A549 (cell line): Measurements from ENCODE around the gene GRK1. TPM values are rescaled to one million over a fixed set of nuclear protein-coding genes. Genes with fewer than 3 reads are reported as not detected.

Source experiments
- ATAC-seq, 2 experiments: fragments of 200-7000 bp in 1 of 2; fragments of >200 bp in 1 of 2; cut with Nextera tagmentation in 1 of 2; cut with Tn5 transposase in 1 of 2; 3 replicates each; pipeline versions ENCODE4 v1.8.0 to v1.9.1; 2018 to 2020; ENCODE audit warnings: mild to moderate bottlenecking in 1 of 2, moderate library complexity in 1 of 2
- CTCF ChIA-PET: fragments of 300-600 bp; sonication (Branson Sonifier 250); formaldehyde crosslinking; extraction: SDS; loops from one replicate; lab custom pipeline; 2021; ENCODE audit warnings: antibody characterized with exemption, inconsistent platforms; lab: Yijun Ruan, JAX
- POLR2A ChIA-PET: fragments of 350-600 bp; formaldehyde crosslinking; extraction: SDS; loops from one replicate; lab custom pipeline; 2021; ENCODE audit warnings: antibody characterized with exemption, inconsistent platforms; lab: Yijun Ruan, JAX
- DNase-seq, 2 experiments: peaks; one replicate each; pipeline versions ENCODE4 v3.0.0 to v3.0.0-alpha.2; 2011 to 2016; ENCODE audit warnings: low read depth in 1 of 2, low spot score in 1 of 2
- FAIRE-seq: peaks from 2 replicates; lab custom pipeline; 2011; peaks lifted over from hg19 to GRCh38; lab: Jason Lieb, UNC
- H3K27ac ChIP-seq, 2 experiments: fragments of >200 bp; sonication (Bioruptor Twin); formaldehyde crosslinking; 3 replicates each; pipeline ENCODE4 v1.5.1; 2016 to 2017
- H3K4me1 ChIP-seq: fragments of >200 bp; sonication (Bioruptor Twin); formaldehyde crosslinking; 3 replicates; pipeline ENCODE4 v1.6.1; 2016
- H3K4me2 ChIP-seq: fragments of >200 bp; sonication (Bioruptor Twin); formaldehyde crosslinking; 3 replicates; pipeline ENCODE4 v1.6.1; 2016
- H3K4me3 ChIP-seq: fragments of >200 bp; sonication (Bioruptor Twin); formaldehyde crosslinking; 3 replicates; pipeline ENCODE4 v1.5.1; 2016
- H3K9me3 ChIP-seq: fragments of >200 bp; sonication (Bioruptor Twin); formaldehyde crosslinking; 3 replicates; pipeline ENCODE4 v1.6.1; 2016
- CBX8 ChIP-seq: fragments of 200-600 bp; sonication (generic); IDR thresholded peaks from 2 replicates; pipeline ENCODE4 v1.6.1; 2016
- EHF ChIP-seq: fragments of 250-450 bp; sonication (Bioruptor Pico); IDR thresholded peaks from 2 replicates; pipeline ENCODE4 v1.5.0; 2020; ENCODE audit warnings: mild to moderate bottlenecking
- EP300 ChIP-seq, 2 experiments: fragments of >200 bp; sonication (Bioruptor Twin); formaldehyde crosslinking; IDR thresholded peaks; 2 replicates in 1 of 2; 3 replicates in 1 of 2; pipeline ENCODE4 v1.6.1; 2016 to 2017
- ESRRA ChIP-seq: fragments of 150-350 bp; IDR thresholded peaks from 2 replicates; pipeline ENCODE4 v1.6.1; 2014; ENCODE audit warnings: mild to moderate bottlenecking, low read length, borderline replicate concordance
- FOXS1 ChIP-seq: fragments of 250-450 bp; sonication (Bioruptor Pico); IDR thresholded peaks from 2 replicates; pipeline ENCODE4 v1.5.0; 2020; ENCODE audit warnings: mild to moderate bottlenecking, moderate library complexity
- HDAC2 ChIP-seq: fragments of 200-600 bp; sonication (generic); IDR thresholded peaks from 2 replicates; pipeline ENCODE4 v1.6.1; 2016
- HEYL ChIP-seq: fragments of 250-450 bp; sonication (Bioruptor Pico); IDR thresholded peaks from 2 replicates; pipeline ENCODE4 v1.8.0; 2021; ENCODE audit warnings: mild to moderate bottlenecking, moderate library complexity
- HOXA7 ChIP-seq: fragments of 250-450 bp; sonication (Bioruptor Pico); IDR thresholded peaks from 2 replicates; pipeline ENCODE4 v1.5.0; 2020; ENCODE audit warnings: mild to moderate bottlenecking, moderate library complexity
- JUN ChIP-seq, 2 experiments: fragments of >200 bp; sonication (Bioruptor Twin); formaldehyde crosslinking; IDR thresholded peaks; 2 replicates in 1 of 2; 3 replicates in 1 of 2; pipeline ENCODE4 v1.6.1; 2016 to 2017
- KDM1A ChIP-seq: fragments of 200-600 bp; sonication (generic); IDR thresholded peaks from 2 replicates; pipeline ENCODE4 v1.6.1; 2016; ENCODE audit warnings: low read depth, mild to moderate bottlenecking
- KDM5A ChIP-seq: fragments of 200-600 bp; sonication (generic); IDR thresholded peaks from 2 replicates; pipeline ENCODE4 v1.6.1; 2016; ENCODE audit warnings: antibody characterized with exemption, mild to moderate bottlenecking
- NFE2L2 ChIP-seq: fragments of 150-350 bp; conservative IDR thresholded peaks from 2 replicates; pipeline ENCODE4 v1.6.1; 2014; ENCODE audit warnings: low read length
- NPAS2 ChIP-seq: fragments of 250-450 bp; sonication (Bioruptor Pico); IDR thresholded peaks from 2 replicates; pipeline ENCODE4 v1.8.0; 2022; ENCODE audit warnings: mild to moderate bottlenecking, moderate library complexity, borderline replicate concordance
- NR3C1 ChIP-seq: fragments of >200 bp; sonication (Bioruptor Twin); formaldehyde crosslinking; IDR thresholded peaks from 3 replicates; pipeline ENCODE4 v1.6.1; 2017
- PHF8 ChIP-seq: fragments of 200-600 bp; sonication (generic); IDR thresholded peaks from 2 replicates; pipeline ENCODE4 v1.6.1; 2016; ENCODE audit warnings: low read depth, mild to moderate bottlenecking, antibody characterized with exemption, moderate library complexity, borderline replicate concordance
- POLR2AphosphoS2 ChIP-seq: conservative IDR thresholded peaks from 2 replicates; pipeline ENCODE4 v1.6.1; 2012; ENCODE audit warnings: low read length, improper control_type of control experiment, inconsistent platforms
- RFX5 ChIP-seq: fragments of 450-650 bp; IDR thresholded peaks from 2 replicates; pipeline ENCODE4 v1.7.1; 2014; ENCODE audit warnings: antibody characterized with exemption, mild to moderate bottlenecking, moderate library complexity
- SMC3 ChIP-seq: fragments of >200 bp; sonication (Bioruptor Twin); formaldehyde crosslinking; IDR thresholded peaks from 3 replicates; pipeline ENCODE4 v1.6.1; 2018; ENCODE audit warnings: inconsistent platforms
- TFCP2L1 ChIP-seq: fragments of 250-450 bp; sonication (Bioruptor Pico); IDR thresholded peaks from 2 replicates; pipeline ENCODE4 v1.5.0; 2021; ENCODE audit warnings: mild to moderate bottlenecking
- ZNF302 ChIP-seq: fragments of 250-450 bp; sonication (Bioruptor Pico); IDR thresholded peaks from 2 replicates; pipeline ENCODE4 v1.9.0; 2021; ENCODE audit warnings: inconsistent platforms, mild to moderate bottlenecking, moderate library complexity
- ZSCAN20 ChIP-seq: fragments of 250-450 bp; sonication (Bioruptor Pico); IDR thresholded peaks from 2 replicates; pipeline ENCODE4 v1.8.0; 2022; ENCODE audit warnings: mild to moderate bottlenecking, moderate library complexity
- WGBS: methylation state at CpG from one replicate; pipeline ENCODE4 v1.1.6; 2017; ENCODE audit errors: missing lambda C conversion rate; 5-methylcytosine and 5-hydroxymethylcytosine counted together
- polyA plus RNA-seq, 4 experiments: library from polyadenylated mRNA; depleted of rRNA in 3 of 4; stranded (reverse); fragments of >200 nt; fragmentation: RNase III in 1 of 4; extraction: RNeasy Plus Mini Kit Qiagen cat#74134 plus additional on column Dnase treatment in 1 of 4; gene quantifications; 2 replicates in 3 of 4; 3 replicates in 1 of 4; pipeline ENCODE4 v1.2.3, GENCODE V29; 2011 to 2017
- TF ChIP-seq, protein P1 (sequence below): fragments of 450-650 bp; IDR thresholded peaks from 2 replicates; pipeline ENCODE4 v1.6.1; 2014; ENCODE audit warnings: antibody characterized with exemption
- TF ChIP-seq, protein P2 (sequence below): IDR thresholded peaks from 2 replicates; pipeline ENCODE4 v1.6.1; 2012
- TF ChIP-seq, protein P3 (sequence below): fragments of >200 bp; sonication (Bioruptor Twin); formaldehyde crosslinking; IDR thresholded peaks from 2 replicates; pipeline ENCODE4 v1.6.1; 2016
- TF ChIP-seq, protein P4 (sequence below): IDR thresholded peaks from 2 replicates; pipeline ENCODE4 v1.6.1; 2012
- TF ChIP-seq, protein P5 (sequence below): fragments of 150-350 bp; IDR thresholded peaks from 2 replicates; pipeline ENCODE4 v1.6.1; 2014; ENCODE audit warnings: low read depth, mild to moderate bottlenecking, low read length
- TF ChIP-seq, protein P6 (sequence below): fragments of >200 bp; sonication (Bioruptor Twin); formaldehyde crosslinking; IDR thresholded peaks from 3 replicates; pipeline ENCODE4 v1.6.1; 2016
- TF ChIP-seq, protein P7 (sequence below): IDR thresholded peaks from 2 replicates; pipeline ENCODE4 v1.6.1; 2012; ENCODE audit warnings: low read depth, borderline replicate concordance

Gene GRK1
- polyA plus RNA-seq, 2 of the 4 experiments (the other 2 are of a cell fraction), result not detected

DNA sequence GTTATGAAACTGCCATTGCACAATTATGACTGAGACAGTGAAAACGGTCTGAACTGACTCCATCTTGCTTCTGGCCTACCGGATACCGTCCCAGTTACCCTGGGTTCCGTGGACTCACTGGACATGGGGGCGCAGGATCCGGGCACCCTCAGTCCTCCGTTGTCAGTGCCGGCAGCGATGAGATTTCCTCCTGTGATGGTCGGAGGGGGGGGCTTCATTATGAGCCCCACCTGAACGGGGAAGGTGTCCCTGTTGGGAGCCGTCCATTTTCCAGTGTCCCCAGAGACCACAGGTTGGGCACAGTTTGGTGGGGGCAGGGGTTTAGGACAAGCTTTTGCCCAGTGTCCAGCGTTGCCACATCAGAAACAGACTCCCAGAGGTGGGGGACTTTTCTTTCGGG lies 115.5 kb downstream of the GRK1 start:
- FAIRE-seq, result no peak
- H3K4me2 ChIP-seq, result no peak overlapping the region
- WGBS, result 58% methylated on average over 14 of the region's 14 CpGs
- no peak overlapping the region for H3K27ac ChIP-seq
- H3K4me3 ChIP-seq, result no peak overlapping the region
- TF ChIP-seq FOXS1 (CRISPR knock-in tag), result no peak
- TF ChIP-seq, protein P1, sequence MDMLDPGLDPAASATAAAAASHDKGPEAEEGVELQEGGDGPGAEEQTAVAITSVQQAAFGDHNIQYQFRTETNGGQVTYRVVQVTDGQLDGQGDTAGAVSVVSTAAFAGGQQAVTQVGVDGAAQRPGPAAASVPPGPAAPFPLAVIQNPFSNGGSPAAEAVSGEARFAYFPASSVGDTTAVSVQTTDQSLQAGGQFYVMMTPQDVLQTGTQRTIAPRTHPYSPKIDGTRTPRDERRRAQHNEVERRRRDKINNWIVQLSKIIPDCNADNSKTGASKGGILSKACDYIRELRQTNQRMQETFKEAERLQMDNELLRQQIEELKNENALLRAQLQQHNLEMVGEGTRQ, result no peak
- TF ChIP-seq HEYL, result no peak
- TF ChIP-seq KDM1A, result no peak
- TF ChIP-seq, protein P2, sequence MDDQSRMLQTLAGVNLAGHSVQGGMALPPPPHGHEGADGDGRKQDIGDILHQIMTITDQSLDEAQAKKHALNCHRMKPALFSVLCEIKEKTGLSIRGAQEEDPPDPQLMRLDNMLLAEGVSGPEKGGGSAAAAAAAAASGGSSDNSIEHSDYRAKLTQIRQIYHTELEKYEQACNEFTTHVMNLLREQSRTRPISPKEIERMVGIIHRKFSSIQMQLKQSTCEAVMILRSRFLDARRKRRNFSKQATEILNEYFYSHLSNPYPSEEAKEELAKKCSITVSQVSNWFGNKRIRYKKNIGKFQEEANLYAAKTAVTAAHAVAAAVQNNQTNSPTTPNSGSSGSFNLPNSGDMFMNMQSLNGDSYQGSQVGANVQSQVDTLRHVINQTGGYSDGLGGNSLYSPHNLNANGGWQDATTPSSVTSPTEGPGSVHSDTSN, result no peak
- no peak for TF ChIP-seq ZNF302 (CRISPR knock-in tag)
- TF ChIP-seq, all 56 proteins: peak for 0
- Histone ChIP-seq H3K9me3 (no peaks in the 10 kb centered on the region), H3K4me1 (no peaks in the 10 kb centered on the region)
- CTCF ChIA-PET, result no interaction called here
- no peak for ATAC-seq
- DNase-seq, result no peak
- POLR2A ChIA-PET, result no interaction called here

DNA sequence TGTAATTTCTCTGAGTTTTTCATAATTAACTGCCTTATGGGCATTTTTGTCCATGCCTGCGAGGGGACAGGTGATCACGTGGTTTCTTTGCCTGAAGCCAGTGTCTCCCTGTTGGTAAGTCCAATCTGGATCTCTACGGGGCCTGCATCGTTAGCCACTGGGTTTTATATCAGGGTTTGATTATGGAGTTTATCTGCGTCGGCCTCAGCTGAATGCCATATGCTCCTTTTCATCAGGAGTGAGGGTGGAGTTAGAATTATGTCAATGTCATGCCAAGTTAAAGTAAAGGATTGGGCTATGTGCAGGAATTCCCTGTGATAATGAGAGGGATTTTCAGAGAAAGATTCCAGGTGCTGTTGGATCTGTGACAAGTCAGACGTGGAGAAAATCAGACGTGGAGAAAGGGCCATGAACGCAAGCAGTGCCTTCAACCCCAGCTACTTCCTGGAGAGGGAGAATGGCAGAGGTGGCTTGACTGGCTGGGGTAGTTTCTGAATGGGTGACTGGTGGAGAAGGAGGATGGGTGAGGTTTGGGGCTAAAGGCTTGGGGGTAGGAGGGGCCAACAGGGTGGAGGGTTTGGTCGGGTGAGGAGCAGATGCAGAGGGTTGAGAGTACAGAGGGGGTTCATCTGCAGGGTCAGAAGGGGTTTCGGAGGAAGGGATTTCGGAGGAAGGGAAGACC lies 116.3 kb downstream of the GRK1 start:
- Histone ChIP-seq H3K4me1 (no peaks in the 10 kb centered on the region), H3K9me3 (no peaks in the 10 kb centered on the region), H3K4me3 (no peak overlapping the region)
- CTCF ChIA-PET, result no interaction called here
- 52% methylated on average over 12 of the region's 12 CpGs for WGBS
- ATAC-seq, result no peak
- no peak for TF ChIP-seq PHF8
- TF ChIP-seq TFCP2L1 (CRISPR knock-in tag), result no peak
- no peak for TF ChIP-seq SMC3
- TF ChIP-seq NR3C1, result no peak
- no peak for TF ChIP-seq CBX8
- no peak for TF ChIP-seq KDM1A
- no peak for TF ChIP-seq RFX5
- TF ChIP-seq EHF (CRISPR knock-in tag), result no peak
- TF ChIP-seq, protein P3, sequence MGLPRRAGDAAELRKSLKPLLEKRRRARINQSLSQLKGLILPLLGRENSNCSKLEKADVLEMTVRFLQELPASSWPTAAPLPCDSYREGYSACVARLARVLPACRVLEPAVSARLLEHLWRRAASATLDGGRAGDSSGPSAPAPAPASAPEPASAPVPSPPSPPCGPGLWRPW, result no peak
- no peak for TF ChIP-seq ZSCAN20 (CRISPR knock-in tag)
- TF ChIP-seq HOXA7 (CRISPR knock-in tag), result no peak
- TF ChIP-seq HDAC2, result no peak
- no peak for TF ChIP-seq HEYL
- no peak for TF ChIP-seq ESRRA
- TF ChIP-seq, all 56 proteins: peak for 0
- POLR2A ChIA-PET, result no interaction called here
- H3K4me2 ChIP-seq, result no peak overlapping the region
- no peak overlapping the region for H3K27ac ChIP-seq
- DNase-seq, result no peak
- no peak for FAIRE-seq

DNA sequence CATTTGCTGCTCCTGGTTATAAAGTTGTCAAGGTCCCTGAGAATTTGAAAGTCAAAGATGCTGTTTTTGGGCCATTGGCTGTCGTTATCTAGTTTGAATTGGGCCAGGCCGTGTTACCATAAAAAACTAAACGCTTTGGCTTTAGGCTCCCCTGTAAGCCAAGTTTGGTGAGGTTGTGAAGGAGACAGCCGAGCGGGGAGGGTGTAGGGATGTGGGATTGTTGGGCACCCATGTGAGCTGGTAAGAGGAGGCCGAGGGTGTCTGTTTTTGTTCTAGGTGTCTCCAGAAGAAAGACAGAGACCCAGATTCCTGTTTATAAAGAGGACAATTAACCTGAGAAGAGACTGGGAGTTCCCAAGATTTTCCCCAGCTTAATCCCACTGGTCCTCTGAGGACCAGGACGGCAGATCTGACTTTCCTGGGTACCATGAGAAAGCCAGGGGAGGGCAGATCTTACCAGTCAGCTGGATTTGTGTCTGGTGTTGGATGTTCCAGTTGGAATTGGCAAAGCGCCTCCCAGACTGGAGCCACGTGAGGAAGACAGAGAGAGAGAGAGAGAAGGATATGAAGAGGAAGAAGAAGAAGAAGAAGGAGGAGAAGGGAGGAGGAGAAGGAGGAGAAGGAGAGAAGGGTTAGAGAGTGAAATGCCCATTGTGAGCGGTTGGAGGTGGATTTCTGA lies 117.1 kb downstream of the GRK1 start:
- Histone ChIP-seq H3K4me3 (no peak overlapping the region), H3K4me1 (no peaks in the 10 kb centered on the region), H3K4me2 (no peak overlapping the region), H3K27ac (no peak overlapping the region), H3K9me3 (no peaks in the 10 kb centered on the region)
- POLR2A ChIA-PET, result no interaction called here
- ATAC-seq (no peak), DNase-seq (no peak)
- CTCF ChIA-PET, result no interaction called here
- 56% methylated on average over 10 of the region's 10 CpGs for WGBS
- TF ChIP-seq, protein P4, sequence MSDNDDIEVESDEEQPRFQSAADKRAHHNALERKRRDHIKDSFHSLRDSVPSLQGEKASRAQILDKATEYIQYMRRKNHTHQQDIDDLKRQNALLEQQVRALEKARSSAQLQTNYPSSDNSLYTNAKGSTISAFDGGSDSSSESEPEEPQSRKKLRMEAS, result no peak
- TF ChIP-seq KDM5A (no peak), NFE2L2 (no peak), KDM1A (no peak), NPAS2 (CRISPR knock-in tag) (no peak), EP300 (IDR thresholded peaks at IDR 0.05) (no peak), TFCP2L1 (CRISPR knock-in tag) (no peak), POLR2AphosphoS2 (no peak), HEYL (no peak), JUN (IDR thresholded peaks at IDR 0.05) (no peak)
- TF ChIP-seq, protein P3, result no peak
- TF ChIP-seq, protein P5, sequence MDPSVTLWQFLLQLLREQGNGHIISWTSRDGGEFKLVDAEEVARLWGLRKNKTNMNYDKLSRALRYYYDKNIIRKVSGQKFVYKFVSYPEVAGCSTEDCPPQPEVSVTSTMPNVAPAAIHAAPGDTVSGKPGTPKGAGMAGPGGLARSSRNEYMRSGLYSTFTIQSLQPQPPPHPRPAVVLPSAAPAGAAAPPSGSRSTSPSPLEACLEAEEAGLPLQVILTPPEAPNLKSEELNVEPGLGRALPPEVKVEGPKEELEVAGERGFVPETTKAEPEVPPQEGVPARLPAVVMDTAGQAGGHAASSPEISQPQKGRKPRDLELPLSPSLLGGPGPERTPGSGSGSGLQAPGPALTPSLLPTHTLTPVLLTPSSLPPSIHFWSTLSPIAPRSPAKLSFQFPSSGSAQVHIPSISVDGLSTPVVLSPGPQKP, result no peak
- TF ChIP-seq, protein P6, sequence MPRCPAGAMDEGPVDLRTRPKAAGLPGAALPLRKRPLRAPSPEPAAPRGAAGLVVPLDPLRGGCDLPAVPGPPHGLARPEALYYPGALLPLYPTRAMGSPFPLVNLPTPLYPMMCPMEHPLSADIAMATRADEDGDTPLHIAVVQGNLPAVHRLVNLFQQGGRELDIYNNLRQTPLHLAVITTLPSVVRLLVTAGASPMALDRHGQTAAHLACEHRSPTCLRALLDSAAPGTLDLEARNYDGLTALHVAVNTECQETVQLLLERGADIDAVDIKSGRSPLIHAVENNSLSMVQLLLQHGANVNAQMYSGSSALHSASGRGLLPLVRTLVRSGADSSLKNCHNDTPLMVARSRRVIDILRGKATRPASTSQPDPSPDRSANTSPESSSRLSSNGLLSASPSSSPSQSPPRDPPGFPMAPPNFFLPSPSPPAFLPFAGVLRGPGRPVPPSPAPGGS, result no peak
- TF ChIP-seq, protein P7, sequence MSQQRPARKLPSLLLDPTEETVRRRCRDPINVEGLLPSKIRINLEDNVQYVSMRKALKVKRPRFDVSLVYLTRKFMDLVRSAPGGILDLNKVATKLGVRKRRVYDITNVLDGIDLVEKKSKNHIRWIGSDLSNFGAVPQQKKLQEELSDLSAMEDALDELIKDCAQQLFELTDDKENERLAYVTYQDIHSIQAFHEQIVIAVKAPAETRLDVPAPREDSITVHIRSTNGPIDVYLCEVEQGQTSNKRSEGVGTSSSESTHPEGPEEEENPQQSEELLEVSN, result no peak
- TF ChIP-seq, all 56 proteins: peak for 0
- FAIRE-seq, result no peak
